Activated T-cell treated with anti-CD3 and anti-CD28 coated beads for 1 hour (primary cell): ENCODE measurements around the gene PIGU.

Experiments used
- DNase-seq: peaks from one replicate; pipeline ENCODE4 v3.0.0-alpha.2; 2020; ENCODE audit warnings: low read depth

The PIGU gene

GRCh38 chr20:34512266-34512954, 164.5 kb downstream of the PIGU start:
- no peak for DNase-seq

GRCh38 chr20:34511891-34512265, 165.0 kb downstream of the PIGU start:
- DNase-seq: no peak

- no peak for DNase-seq
Measured at GRCh38 chr20:34510575-34510974, 166.3 kb downstream of the PIGU start.
